Left ventricle myocardium inferior (tissue), 1 donor: ENCODE data around the gene EPHA6. TPM values are rescaled to one million over a fixed set of nuclear protein-coding genes. Genes with fewer than 3 reads are reported as not detected.

ENCODE experiments used
- DNase-seq: peaks from one replicate; pipeline ENCODE4 v3.0.0-alpha.2; 2020
- H3K27ac ChIP-seq: fragments of 200-600 bp; replicated peaks from 2 replicates; pipeline ENCODE4 v1.8.0; 2021
- H3K27me3 ChIP-seq: fragments of 200-600 bp; 2 replicates; pipeline ENCODE4 v1.8.0; 2021; ENCODE audit warnings: low read depth
- H3K36me3 ChIP-seq: fragments of 200-600 bp; 2 replicates; pipeline ENCODE4 v1.8.0; 2021
- H3K4me1 ChIP-seq: fragments of 200-600 bp; 2 replicates; pipeline ENCODE4 v1.8.0; 2021
- H3K4me3 ChIP-seq: fragments of 200-600 bp; 2 replicates; pipeline ENCODE4 v1.8.0; 2021; ENCODE audit warnings: mild to moderate bottlenecking, moderate library complexity
- H3K9me3 ChIP-seq: fragments of 200-600 bp; replicated peaks from 2 replicates; pipeline ENCODE4 v1.8.0; 2021
- intact Hi-C: fragments of 100-400 bp; cut with micrococcal nuclease; formaldehyde crosslinking; loops from one replicate; pipeline ENCODE4 v1.11.0; 2022
- total RNA-seq: library from RNA; stranded (reverse); fragmentation: NEBNext Ultra II Directional; extraction: Animal tissue kit (Norgen Biotek cat#: 25700); gene quantifications from one replicate; pipeline ENCODE4 v1.2.1, GENCODE V29; 2021
- TF ChIP-seq, protein P1 (sequence below): fragments of 200-600 bp; IDR thresholded peaks from 2 replicates; pipeline ENCODE4 v1.8.0; 2021; ENCODE audit warnings: antibody characterized with exemption, mild to moderate bottlenecking, borderline replicate concordance
- donor health status: DM: no; HTN: yes; CAD: no; lungs with severe emphysema.

EPHA6 gene
- total RNA-seq, 1 donor from 2014 or later, result 0.19 TPM

DNA sequence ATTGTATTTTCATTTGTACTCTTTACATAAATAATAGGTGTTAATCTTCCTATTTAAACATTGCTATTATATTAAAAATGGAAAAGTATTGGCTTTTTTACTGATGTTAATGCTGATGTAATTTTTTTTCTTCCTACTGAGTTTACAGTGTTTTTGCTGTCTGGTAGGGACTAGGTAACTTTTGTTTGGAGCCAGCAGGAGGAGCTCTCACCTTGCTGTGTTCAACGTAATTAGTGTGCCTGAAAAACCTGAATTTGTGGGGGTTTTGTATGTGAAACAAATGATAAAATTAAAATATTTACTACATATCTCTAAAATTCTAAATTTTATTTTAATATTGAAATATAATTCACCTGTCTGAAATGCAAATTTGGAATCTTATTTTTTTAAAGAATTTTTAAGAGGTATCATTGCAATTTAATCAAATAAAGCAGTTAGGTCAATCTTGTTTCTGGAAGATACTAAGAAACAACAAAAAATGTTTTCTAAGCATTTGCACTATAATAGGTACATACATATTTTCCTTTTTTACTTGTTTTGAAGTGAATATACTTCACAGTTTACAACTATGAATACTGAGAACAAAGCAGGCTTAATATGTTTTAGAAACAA lies 48.8 kb downstream of the EPHA6 start:
- intact Hi-C loops, result no loop called here
- TF ChIP-seq, protein P1, sequence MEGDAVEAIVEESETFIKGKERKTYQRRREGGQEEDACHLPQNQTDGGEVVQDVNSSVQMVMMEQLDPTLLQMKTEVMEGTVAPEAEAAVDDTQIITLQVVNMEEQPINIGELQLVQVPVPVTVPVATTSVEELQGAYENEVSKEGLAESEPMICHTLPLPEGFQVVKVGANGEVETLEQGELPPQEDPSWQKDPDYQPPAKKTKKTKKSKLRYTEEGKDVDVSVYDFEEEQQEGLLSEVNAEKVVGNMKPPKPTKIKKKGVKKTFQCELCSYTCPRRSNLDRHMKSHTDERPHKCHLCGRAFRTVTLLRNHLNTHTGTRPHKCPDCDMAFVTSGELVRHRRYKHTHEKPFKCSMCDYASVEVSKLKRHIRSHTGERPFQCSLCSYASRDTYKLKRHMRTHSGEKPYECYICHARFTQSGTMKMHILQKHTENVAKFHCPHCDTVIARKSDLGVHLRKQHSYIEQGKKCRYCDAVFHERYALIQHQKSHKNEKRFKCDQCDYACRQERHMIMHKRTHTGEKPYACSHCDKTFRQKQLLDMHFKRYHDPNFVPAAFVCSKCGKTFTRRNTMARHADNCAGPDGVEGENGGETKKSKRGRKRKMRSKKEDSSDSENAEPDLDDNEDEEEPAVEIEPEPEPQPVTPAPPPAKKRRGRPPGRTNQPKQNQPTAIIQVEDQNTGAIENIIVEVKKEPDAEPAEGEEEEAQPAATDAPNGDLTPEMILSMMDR, result peak; percentile 57

DNA sequence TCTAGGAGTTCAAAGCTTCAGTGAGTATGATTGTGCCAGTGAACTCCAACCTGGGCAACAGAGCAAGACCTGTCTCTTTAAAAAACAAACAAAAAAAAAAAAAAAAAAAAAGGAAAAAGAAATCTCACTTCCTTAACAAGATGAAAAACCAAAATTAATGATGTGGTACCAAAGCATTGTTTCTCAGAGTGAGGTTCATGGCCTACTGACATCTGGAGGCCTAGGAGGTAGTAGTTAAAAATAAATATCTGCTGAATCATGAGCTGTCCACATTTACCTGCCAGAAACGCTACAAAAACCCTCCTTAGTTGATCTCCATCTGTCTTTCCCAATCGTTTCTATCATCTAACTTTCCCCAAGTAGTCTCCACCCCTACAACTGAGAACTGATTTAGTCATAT lies 51.2 kb downstream of the EPHA6 start:
- Histone ChIP-seq H3K27ac (no peak overlapping the region), H3K9me3 (no peaks in the 10 kb centered on the region), H3K4me3 (no peak overlapping the region), H3K36me3 (no peaks in the 10 kb centered on the region), H3K4me1 (no peaks in the 10 kb centered on the region), H3K27me3 (no peaks in the 10 kb centered on the region)
- intact Hi-C loops, result no loop called here
- DNase-seq, result no peak
- TF ChIP-seq, protein P1, result no peak

More for the DNA sequence above, 48.8 kb downstream of the EPHA6 start:
- no peaks in the 10 kb centered on the region for H3K4me1 ChIP-seq
- DNase-seq, result no peak
- H3K36me3 ChIP-seq, result no peaks in the 10 kb centered on the region
- no peaks in the 10 kb centered on the region for H3K9me3 ChIP-seq
- H3K27ac ChIP-seq, result no peak overlapping the region
- H3K27me3 ChIP-seq, result no peaks in the 10 kb centered on the region
- no peak overlapping the region for H3K4me3 ChIP-seq

DNA sequence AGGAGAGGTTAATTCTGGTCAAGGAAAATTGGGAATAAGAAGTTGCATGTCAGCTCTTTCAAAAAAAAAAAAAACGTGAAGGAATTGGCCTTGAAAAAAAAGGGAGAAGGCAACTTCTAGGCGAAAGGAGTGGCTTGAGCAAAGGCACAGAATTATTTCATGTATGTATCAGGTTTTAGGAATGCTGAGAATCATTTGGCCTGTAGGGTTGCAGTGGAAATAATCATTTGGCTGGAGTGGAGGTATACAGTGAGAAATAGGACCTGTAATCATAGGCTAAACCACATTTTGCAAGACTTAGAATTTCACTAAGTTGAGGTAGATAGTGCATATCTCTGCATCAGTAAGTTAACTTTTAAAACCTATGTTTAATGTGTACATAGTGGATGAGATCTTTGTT lies 54.9 kb downstream of the EPHA6 start:
- no peak for DNase-seq
- Histone ChIP-seq H3K4me3 (no peak overlapping the region), H3K36me3 (no peaks in the 10 kb centered on the region), H3K9me3 (no peaks in the 10 kb centered on the region), H3K27me3 (no peaks in the 10 kb centered on the region), H3K4me1 (no peaks in the 10 kb centered on the region), H3K27ac (no peak overlapping the region)
- TF ChIP-seq, protein P1, result no peak
- intact Hi-C loops, result no loop called here

DNA sequence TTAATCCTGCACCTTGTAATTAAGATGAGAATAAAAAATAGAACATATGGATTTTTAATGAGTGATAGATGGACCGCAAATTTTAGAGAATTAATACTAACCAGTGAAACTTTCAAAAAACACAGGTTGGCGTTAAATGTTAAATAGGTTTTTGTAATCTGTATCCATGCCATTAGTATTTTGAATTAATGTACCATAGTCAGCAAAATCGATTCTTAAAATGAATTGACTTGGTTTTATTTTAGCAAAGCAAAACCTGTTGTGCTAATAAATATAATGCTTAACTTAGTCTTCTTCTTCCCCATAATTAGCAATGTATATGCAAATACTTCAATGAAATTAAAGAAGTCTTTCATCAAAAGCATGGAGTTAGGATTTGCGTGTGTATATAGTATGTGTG lies 63.1 kb downstream of the EPHA6 start:
- Histone ChIP-seq H3K36me3 (no peaks in the 10 kb centered on the region), H3K4me3 (no peak overlapping the region), H3K9me3 (no peaks in the 10 kb centered on the region), H3K27me3 (no peaks in the 10 kb centered on the region), H3K27ac (no peak overlapping the region), H3K4me1 (no peaks in the 10 kb centered on the region)
- intact Hi-C loops, result no loop called here
- TF ChIP-seq, protein P1, result no peak
- DNase-seq, result no peak

DNA sequence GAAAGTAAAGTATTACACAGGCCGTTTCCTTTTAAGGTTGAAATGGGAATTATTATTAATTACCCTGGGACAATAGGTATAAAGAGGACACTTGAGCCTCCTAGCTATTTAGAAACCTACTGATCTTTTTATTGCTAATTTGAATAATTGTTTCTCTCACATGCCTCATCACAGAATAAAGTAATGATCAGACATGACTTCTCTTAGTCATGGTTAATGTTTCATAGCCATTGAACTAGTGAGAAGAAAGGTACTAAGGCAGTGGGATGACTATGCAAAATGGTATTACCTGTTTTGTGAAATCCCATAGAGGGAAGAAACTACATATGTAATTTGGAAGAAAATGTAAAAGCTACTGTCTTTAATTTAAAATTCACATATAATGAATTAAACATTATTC lies 85.6 kb downstream of the EPHA6 start:
- no peak overlapping the region for H3K4me3 ChIP-seq
- no peaks in the 10 kb centered on the region for H3K36me3 ChIP-seq
- H3K27me3 ChIP-seq, result no peaks in the 10 kb centered on the region
- H3K4me1 ChIP-seq, result no peaks in the 10 kb centered on the region
- intact Hi-C loops, result no loop called here
- peaks cover 3% of the 10 kb centered on the region for H3K9me3 ChIP-seq
- no peak for DNase-seq
- TF ChIP-seq, protein P1, result no peak
- no peak overlapping the region for H3K27ac ChIP-seq
